Measurements from ENCODE around the gene DOK5.

DOK5 gene

GRCh38 chr20:54512694-54513093 lies 37.3 kb downstream of the DOK5 start:
- DNase-seq (ENCODE audit: low read depth in 3 of 3), result no peak

DNA sequence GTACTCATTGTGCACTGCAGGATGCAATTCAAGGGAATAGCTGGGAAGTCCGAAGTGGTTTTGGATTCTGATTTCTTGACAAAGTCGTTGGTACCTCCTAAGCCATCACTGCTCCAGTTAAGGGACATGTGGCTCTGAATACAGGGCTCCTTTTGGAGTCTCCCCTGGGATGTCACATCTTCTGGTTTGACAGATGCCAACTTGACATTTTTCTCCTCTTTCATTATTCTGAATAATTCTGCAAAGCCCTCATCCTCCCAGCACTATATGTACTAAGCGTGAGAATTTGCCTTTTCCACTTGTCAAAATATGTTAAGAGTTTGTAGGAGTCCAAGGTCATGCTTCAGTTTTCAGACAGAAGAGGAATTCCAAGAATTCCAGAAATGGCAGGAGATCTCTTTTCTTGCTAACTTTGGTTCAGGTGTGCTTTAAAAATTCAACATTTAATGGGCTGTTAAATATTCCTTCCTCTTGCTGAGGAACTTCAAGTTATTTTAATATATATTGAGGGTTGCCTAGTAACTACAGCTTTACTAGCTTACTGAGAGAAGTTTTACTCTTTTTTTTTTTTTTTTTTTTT lies 38.7 kb downstream of the DOK5 start:
- DNase-seq (ENCODE audit: low read depth in 3 of 3), result no peak

DNA sequence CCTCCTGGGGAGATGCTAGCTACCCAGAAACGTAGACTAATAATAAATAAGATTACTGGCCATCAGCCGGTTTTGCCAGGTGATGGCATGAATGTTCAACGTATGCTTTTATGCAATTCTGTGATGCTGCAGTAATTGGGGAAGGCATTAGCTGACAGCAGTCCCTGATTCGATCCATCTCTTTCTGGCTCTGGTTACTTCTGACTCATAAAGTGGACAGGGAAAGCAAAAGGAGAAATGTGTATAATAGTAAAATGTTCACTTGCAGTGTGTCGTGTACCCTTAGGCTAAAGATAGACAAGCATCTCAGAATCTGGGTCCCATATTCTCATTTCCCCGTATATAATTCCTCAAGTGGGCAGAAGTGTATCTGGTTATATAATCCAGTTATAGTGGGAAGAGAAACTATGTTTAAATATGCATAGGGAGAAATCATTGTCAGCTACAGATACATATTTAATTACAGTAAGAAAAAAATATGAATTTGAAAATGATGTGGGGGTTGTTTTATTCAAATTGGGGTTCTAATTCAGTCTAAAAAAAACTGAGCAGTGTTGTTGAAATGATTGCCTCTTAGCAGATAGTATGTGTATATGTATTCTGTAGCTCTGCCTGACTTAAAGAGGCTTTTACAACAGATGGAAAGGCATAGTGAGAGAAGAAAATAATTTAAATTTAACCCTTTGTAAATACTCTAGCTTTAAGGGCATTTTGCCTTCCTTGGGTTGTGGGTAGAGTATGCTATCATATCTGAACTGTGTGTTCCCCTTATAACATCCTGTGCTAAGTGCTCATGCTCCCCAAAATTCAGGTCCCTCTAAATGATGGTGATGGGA lies 40.6 kb downstream of the DOK5 start:
- no peak for DNase-seq (ENCODE audit: low read depth in 3 of 3)

DNA sequence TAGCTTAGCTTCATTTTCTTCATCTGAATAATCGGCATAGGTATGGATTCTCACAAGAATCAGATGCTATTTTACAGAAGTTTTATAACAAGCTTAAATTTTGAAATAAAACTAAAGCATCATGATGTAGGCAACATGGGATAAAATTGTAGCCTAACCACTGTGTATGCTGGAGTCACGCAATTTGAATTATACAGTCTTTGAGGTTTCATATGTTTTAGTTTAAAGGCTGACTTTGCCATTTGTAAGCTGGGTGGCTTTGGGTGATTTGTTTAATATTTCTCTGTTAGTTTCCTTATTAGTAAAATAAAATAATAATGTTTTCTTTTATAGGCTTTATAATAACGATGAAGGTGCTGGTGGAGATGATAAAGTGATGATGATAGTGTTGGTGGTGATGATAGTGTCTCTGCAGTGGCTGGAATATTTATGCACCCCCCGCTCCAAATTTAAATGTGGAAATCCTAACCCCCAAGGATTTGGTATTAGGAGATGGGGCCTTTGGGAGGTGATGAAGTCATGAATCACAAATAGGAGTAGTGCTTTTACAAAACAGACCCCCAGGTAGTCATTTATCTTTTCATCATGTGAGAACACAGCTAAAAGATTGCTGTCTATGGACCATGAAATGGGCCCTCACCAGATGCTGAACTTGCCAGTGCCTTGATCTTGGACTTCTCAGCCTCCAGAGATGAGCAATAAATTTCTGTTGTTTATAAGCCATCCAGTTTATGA lies 42.0 kb downstream of the DOK5 start:
- no peak for DNase-seq (ENCODE audit: low read depth in 3 of 3)

- DNase-seq (ENCODE audit: low read depth in 3 of 3), result no peak
Measured at GRCh38 chr20:54524849-54525248, 49.5 kb downstream of the DOK5 start.

DNA sequence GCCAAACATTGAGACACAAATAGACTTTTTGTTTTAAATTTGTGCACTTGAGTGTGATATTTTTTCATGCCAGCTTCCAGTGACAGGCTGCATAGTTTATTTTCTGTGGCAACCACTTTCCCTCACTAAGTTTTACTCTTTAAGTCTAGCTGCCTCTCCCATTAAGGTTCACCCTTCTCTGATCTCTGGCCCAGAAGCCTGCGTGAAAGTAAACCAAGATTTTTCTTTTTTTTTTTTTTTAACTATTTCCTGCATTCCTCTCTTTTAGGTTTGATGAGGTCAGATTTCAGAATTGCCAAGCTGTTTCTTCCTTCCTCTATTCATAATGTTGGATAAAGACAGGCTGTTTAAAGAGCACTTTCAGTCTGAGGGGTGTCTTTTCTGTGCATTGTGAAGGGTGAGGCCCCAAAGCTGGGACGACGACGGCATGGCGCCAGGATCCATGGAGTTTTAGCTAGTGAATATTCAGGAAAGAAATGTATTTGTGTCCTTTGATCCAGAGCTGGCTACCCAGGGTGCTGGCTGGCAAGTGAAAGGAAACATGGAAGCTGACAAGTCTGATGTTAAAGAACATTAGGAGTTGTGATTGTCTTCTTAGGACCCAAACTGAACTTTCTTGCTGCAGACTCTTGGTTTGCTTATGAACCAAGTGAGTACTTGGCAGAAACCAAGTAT lies 50.7 kb downstream of the DOK5 start:
- DNase-seq (ENCODE audit: low read depth in 3 of 3), result no peak

DNA sequence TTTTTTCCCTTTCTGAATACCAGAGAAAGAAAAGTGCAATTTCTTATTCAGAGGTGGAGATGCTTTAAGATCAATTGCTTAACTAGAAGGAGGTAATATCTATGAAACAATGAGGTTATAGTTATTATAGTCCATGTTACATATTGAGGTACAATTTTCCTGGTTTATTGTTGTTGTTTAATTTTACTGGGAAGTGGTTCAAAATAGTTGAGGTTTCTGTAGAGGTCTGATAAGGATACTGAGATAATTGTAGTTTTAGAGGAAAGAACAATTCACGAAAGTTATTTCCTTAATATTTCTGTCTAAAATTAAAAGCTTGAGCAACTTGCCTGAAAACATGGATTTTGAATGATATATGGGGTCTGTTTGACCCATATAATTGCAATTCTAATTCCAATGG lies 51.4 kb downstream of the DOK5 start:
- DNase-seq (ENCODE audit: low read depth in 3 of 3), result no peak

GRCh38 chr20:54532573-54532972 lies 57.2 kb downstream of the DOK5 start:
- no peak for DNase-seq (ENCODE audit: low read depth in 3 of 3)

DNA sequence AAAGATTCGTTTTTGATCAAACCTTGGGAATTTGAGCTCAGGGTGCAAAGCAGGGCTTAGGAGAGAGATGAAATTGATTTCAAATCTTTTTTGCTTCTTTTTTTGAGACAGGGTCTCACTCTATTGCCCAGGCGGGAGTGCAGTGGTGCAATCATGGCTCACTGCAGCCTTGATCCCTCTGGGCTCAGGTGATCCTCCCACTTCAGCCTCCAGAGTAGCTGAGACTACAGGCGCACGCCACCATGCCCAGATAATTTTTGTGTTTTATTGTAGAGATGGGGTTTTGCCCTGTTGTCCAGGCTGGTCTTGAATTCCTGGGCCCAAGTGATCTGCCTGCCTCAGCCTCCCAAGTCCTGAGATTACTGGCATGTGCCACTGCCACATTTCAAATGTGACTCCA lies 58.7 kb downstream of the DOK5 start:
- DNase-seq (ENCODE audit: low read depth in 3 of 3), result no peak

GRCh38 chr20:54535033-54535432 lies 59.6 kb downstream of the DOK5 start:
- DNase-seq (ENCODE audit: low read depth in 3 of 3), result no peak

DNA sequence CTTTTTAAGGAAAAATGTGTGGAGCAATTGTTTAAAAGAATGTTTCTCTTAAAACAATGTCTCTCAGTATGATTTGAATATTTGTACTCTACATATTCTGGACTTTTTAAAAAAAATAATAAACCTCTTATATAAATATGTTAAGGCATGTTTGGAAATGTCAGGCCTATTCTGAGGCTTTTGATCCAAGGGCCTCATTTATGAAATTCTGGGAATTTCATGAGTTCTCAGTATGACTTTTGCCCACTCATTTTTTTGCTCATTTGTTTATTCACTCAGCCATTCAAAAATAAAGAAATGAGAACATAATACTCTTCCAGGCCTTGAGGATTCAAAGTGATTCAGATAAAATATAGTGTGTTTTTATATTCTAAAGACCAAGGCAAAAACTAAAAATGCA lies 60.4 kb downstream of the DOK5 start:
- DNase-seq (ENCODE audit: low read depth in 3 of 3), result no peak

- no peak for DNase-seq (ENCODE audit: low read depth in 3 of 3)
Measured at GRCh38 chr20:54539521-54540046, 64.2 kb downstream of the DOK5 start.

GRCh38 chr20:54543369-54543768 lies 68.0 kb downstream of the DOK5 start:
- no peak for DNase-seq (ENCODE audit: low read depth in 3 of 3)

- no peak for DNase-seq (ENCODE audit: low read depth in 3 of 3)
Measured at GRCh38 chr20:54545676-54546358, 70.4 kb downstream of the DOK5 start.

GRCh38 chr20:54548849-54549248 lies 73.5 kb downstream of the DOK5 start:
- DNase-seq (ENCODE audit: low read depth in 3 of 3), result no peak

- DNase-seq (ENCODE audit: low read depth in 3 of 3), result no peak
Measured at GRCh38 chr20:54549658-54550326, 74.4 kb downstream of the DOK5 start.

DNA sequence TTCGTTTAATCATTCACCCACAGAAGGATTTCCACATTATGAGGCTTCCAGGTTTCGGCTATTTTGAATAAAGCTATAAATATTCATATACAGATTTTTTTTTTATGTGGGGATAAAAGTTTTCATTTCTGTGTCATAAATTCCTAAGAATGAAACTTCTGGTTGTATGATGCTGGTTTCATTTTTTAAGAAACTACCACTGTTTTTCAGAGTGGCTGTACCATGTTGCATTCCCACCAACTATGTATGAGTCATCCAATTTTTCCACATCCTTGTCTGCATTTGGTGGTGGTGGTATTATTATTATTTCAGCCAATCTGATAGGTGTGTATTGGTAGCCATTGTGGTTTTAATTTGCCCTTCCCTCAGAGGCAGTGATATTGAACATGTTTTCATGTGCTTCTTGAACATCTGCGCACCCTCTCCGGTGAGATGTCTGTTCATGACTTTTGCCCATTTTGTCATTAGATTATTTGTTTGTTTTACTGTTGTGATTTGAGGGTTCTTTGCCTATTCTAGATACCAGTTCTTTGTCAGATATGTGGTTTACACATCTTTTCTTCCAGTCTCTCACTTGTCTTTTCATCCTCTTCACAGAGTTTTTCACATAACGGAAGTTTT lies 75.5 kb downstream of the DOK5 start:
- no peak for DNase-seq (ENCODE audit: low read depth in 3 of 3)

GRCh38 chr20:54554006-54554405 lies 78.6 kb downstream of the DOK5 start:
- DNase-seq (ENCODE audit: low read depth in 3 of 3), result no peak

DNA sequence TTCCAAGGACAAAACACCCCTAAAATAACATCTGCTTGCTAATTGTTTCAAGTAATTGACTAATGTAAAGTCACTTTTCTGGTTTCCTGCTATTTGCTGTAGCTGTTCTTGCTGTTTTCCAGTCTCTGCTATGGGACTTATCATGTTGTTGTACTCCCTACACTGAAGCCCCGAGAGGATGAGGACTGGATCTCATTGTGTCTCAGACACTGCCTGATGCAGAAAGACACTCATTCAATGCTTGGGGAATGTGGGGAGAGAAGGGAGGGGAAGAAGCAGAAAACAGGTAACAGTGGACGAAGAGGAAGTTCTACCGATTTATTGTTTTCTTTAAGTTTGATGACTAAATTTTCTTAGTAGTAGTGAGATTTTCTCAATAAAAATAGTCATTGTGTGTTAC lies 79.8 kb downstream of the DOK5 start:
- DNase-seq (ENCODE audit: low read depth in 3 of 3), result no peak

DNA sequence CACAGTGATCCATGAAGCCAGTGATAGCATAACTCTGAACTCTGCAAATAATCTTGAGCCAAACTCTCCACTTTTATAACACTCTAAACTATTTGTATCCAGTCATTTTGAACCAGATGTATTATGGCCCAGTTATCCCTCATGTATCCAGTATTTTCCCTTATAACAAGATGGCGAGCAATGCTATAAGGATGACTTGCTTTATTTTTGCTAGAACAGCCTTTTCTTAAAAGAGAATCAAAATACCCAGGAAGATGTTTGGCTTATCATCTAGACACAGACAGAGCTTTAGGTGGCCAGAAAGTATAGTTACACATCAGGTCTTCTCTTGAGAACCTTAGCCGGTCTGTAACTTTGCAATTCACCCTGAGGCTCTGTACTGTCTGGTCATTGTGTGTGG lies 81.0 kb downstream of the DOK5 start:
- DNase-seq (ENCODE audit: low read depth in 3 of 3), result no peak

Data from stimulated activated CD4-positive, alpha-beta T cell treated with anti-CD3 and anti-CD28 coated beads, TNF-alpha, amount 100 ng/mL, for 24 hours (primary cell).